ENCODE data around the gene FBRSL1. TPM values are rescaled to one million over a fixed set of nuclear protein-coding genes. Genes with fewer than 3 reads are reported as not detected.

FBRSL1 gene
- polyA plus RNA-seq, 3 donors: 0.39 to 28.7 (median 0.74) TPM

DNA sequence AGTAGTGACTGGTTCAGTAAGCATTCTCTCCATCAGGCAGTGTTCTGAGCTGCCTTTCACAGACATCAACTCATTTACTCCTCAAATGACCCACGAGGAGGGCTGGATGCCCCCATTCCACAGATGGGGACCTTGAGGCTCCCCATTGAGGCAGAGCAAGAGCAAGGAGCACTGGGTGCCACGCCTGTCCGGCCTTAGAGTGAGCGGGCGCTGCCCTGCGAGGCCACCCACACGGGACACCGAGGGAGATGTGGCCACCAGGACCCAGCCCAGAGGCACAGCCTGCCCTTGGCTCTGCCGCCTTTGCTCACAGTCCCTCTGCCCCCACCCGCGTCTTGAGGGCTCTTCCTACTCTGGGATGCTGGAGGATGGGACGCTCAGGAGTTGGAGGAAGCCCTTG, 3.0 kb downstream of the FBRSL1 start:
- H3K4me1 Mint-ChIP-seq: peaks cover 54% of the 10 kb centered on the region
- peaks cover 17 to 19% of the 10 kb centered on the region in 2 donors for H3K36me3 Mint-ChIP-seq
- no peak overlapping the region for H3K9ac ChIP-seq (ENCODE audit: insufficient read depth, low read length, poor library complexity, severe bottlenecking)
- no peak overlapping the region for H3K27ac Mint-ChIP-seq
- no peak overlapping the region for H3K27ac ChIP-seq (ENCODE audit: low read depth in 1 of 2, low read length in 2 of 2)
- peaks cover 74% of the 10 kb centered on the region for H3K79me2 ChIP-seq (ENCODE audit: insufficient read depth, low read length)
- H3K4me3 Mint-ChIP-seq: peak overlapping the region in 1 of 2 donors; percentile 91
- WGBS (ENCODE audit: insufficient coverage): 98% methylated on average over 10 of the region's 12 CpGs
- no peak overlapping the region for H2AFZ ChIP-seq (ENCODE audit: insufficient read depth, low read depth, low read length, poor library complexity, severe bottlenecking)
- peaks cover 73% of the 10 kb centered on the region for H4K20me1 ChIP-seq (ENCODE audit: insufficient read depth, low read length)
- peaks cover 0 to 1% (median 0%) of the 10 kb centered on the region in 3 donors for H3K27me3 Mint-ChIP-seq (ENCODE audit: low read depth in 3 of 3)
- H3K4me3 ChIP-seq (replicated peaks in 1 of 3; ENCODE audit: low read depth in 2 of 3, low read length in 3 of 3): no peak overlapping the region
- no peak for DNase-seq
- H3K9me3 Mint-ChIP-seq: peaks cover 0 to 3% (median 0%) of the 10 kb centered on the region in 7 donors
- no peaks in the 10 kb centered on the region for H3K27me3 ChIP-seq (ENCODE audit: control insufficient read depth in 2 of 2, insufficient read depth in 2 of 2, low read length in 2 of 2)
- H3K36me3 ChIP-seq (replicated peaks in 1 of 2; ENCODE audit: control insufficient read depth in 1 of 2, insufficient read depth in 2 of 2, low read length in 2 of 2): peaks cover 3 to 5% of the 10 kb centered on the region in 2 donors
- no peaks in the 10 kb centered on the region for H3K9me3 ChIP-seq (replicated peaks in 1 of 2; ENCODE audit: control insufficient read depth in 1 of 2, insufficient read depth in 1 of 2, low read length in 2 of 2)
- peaks cover 42 to 65% of the 10 kb centered on the region in 2 donors for H3K4me1 ChIP-seq (ENCODE audit: control insufficient read depth in 1 of 2, insufficient read depth in 2 of 2, low read length in 2 of 2)
- TF ChIP-seq, protein P1, sequence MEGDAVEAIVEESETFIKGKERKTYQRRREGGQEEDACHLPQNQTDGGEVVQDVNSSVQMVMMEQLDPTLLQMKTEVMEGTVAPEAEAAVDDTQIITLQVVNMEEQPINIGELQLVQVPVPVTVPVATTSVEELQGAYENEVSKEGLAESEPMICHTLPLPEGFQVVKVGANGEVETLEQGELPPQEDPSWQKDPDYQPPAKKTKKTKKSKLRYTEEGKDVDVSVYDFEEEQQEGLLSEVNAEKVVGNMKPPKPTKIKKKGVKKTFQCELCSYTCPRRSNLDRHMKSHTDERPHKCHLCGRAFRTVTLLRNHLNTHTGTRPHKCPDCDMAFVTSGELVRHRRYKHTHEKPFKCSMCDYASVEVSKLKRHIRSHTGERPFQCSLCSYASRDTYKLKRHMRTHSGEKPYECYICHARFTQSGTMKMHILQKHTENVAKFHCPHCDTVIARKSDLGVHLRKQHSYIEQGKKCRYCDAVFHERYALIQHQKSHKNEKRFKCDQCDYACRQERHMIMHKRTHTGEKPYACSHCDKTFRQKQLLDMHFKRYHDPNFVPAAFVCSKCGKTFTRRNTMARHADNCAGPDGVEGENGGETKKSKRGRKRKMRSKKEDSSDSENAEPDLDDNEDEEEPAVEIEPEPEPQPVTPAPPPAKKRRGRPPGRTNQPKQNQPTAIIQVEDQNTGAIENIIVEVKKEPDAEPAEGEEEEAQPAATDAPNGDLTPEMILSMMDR (IDR thresholded peaks at IDR 0.05): no peak
- peak overlapping the region; percentile 83 for H3K4me2 ChIP-seq (replicated peaks; ENCODE audit: extremely low read depth, low read length, poor library complexity, severe bottlenecking)
- intact Hi-C loops (cut with micrococcal nuclease): loop anchor here (10.0 kb wide), 3 partner anchors 298 to 1618 kb away; partner anchors contain the start of genes DDX51 (in 1 of the 2), NOC4L (in 1 of the 2) and RAN (in 1 of the 2)

DNA sequence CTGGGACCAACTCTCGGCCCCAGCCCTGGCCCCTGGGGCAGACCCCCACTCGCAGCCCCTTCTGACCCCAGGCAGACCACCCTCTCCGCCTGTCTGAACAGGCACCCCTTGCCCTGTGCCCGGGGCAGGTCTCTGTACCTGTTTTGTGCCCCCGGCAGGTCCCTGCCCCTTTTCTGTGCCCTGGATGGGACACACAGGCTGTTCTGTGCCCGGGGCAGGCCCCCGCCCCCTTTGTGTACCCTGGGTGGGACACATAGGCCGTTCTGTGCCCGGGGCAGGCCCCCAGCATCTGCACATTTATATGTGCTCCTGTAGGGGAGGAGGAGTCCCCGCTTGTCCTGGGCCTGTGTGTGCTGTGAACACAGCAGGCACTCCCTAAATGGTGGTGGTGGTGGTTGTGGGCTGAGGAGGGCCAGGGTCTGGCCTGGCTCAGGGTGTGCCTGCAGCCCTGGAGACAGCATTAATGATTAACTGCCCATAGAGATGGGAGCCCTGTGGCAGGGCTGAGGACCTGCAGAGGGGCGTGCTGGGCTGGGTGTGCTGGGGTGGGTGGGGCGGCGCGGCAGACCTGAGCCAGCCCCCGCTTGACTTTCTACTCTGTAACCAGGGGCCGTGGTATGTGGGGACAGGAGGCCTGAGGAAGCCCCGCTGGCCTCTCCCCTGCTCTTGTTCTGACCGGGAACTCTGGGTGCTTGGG, 3.7 kb downstream of the FBRSL1 start:
- peaks cover 0 to 1% (median 0%) of the 10 kb centered on the region in 3 donors for H3K27me3 Mint-ChIP-seq (ENCODE audit: low read depth in 3 of 3)
- H3K4me3 ChIP-seq (replicated peaks in 1 of 3; ENCODE audit: low read depth in 2 of 3, low read length in 3 of 3): no peak overlapping the region
- H3K4me2 ChIP-seq (replicated peaks; ENCODE audit: extremely low read depth, low read length, poor library complexity, severe bottlenecking): no peak overlapping the region
- WGBS (ENCODE audit: insufficient coverage): 87% methylated on average over 15 of the region's 18 CpGs
- H3K9me3 ChIP-seq (replicated peaks in 1 of 2; ENCODE audit: control insufficient read depth in 1 of 2, insufficient read depth in 1 of 2, low read length in 2 of 2): no peaks in the 10 kb centered on the region
- H3K36me3 Mint-ChIP-seq: peaks cover 17 to 19% of the 10 kb centered on the region in 2 donors
- peaks cover 79% of the 10 kb centered on the region for H4K20me1 ChIP-seq (ENCODE audit: insufficient read depth, low read length)
- no peak overlapping the region for H3K27ac Mint-ChIP-seq
- peaks cover 3 to 5% of the 10 kb centered on the region in 2 donors for H3K36me3 ChIP-seq (replicated peaks in 1 of 2; ENCODE audit: control insufficient read depth in 1 of 2, insufficient read depth in 2 of 2, low read length in 2 of 2)
- no peaks in the 10 kb centered on the region for H3K27me3 ChIP-seq (ENCODE audit: control insufficient read depth in 2 of 2, insufficient read depth in 2 of 2, low read length in 2 of 2)
- peaks cover 0 to 3% (median 0%) of the 10 kb centered on the region in 7 donors for H3K9me3 Mint-ChIP-seq
- no peak overlapping the region for H3K9ac ChIP-seq (ENCODE audit: insufficient read depth, low read length, poor library complexity, severe bottlenecking)
- TF ChIP-seq, protein P1 (IDR thresholded peaks at IDR 0.05): no peak
- H3K4me1 Mint-ChIP-seq: peaks cover 48% of the 10 kb centered on the region
- H3K4me1 ChIP-seq (ENCODE audit: control insufficient read depth in 1 of 2, insufficient read depth in 2 of 2, low read length in 2 of 2): peaks cover 35 to 58% of the 10 kb centered on the region in 2 donors
- H3K27ac ChIP-seq (ENCODE audit: low read depth in 1 of 2, low read length in 2 of 2): no peak overlapping the region
- no peak for DNase-seq
- H3K4me3 Mint-ChIP-seq: no peak overlapping the region
- no peak overlapping the region for H2AFZ ChIP-seq (ENCODE audit: insufficient read depth, low read depth, low read length, poor library complexity, severe bottlenecking)
- peaks cover 81% of the 10 kb centered on the region for H3K79me2 ChIP-seq (ENCODE audit: insufficient read depth, low read length)
- intact Hi-C loops (cut with micrococcal nuclease): loop anchor here (10.0 kb wide), 3 partner anchors 299 to 1619 kb away; partner anchors contain the start of genes DDX51 (in 1 of the 2), NOC4L (in 1 of the 2) and RAN (in 1 of the 2)
